IPS-18c (cell line): Measurements from ENCODE around the gene MYT1.

Source experiments
- H3K4me3 ChIP-seq: 2 replicates; pipeline ENCODE4 v1.7.0; 2013; ENCODE audit warnings: low read depth, mild to moderate bottlenecking, low read length, moderate library complexity; ENCODE audit not compliant: insufficient read depth
- H3K9me3 ChIP-seq: one replicate; pipeline ENCODE4 v1.6.1; 2013; ENCODE audit warnings: mild to moderate bottlenecking, low read length, moderate library complexity; ENCODE audit not compliant: control insufficient read depth, insufficient read depth

MYT1 gene

DNA sequence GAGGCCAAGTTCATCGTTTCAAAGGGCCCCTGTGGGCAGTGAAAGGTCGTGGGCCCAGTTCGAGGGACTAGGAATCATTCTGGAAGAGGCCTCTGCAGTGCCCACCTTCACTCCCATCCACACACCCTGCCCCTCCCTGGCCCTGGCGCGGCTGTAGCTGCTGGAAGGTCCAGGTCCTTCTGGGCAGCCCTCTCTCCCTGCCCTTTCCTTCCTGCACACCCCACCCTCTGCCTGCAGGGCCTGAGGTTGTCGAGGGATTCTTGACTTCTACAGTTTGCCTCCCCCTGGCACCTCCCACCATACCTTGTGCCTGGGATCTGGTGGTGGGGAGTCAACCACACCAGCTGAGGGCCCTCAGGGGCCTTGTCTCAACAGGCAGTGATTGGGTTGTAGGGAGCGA is 4.5 kb upstream of the MYT1 start:
- H3K9me3 ChIP-seq, result no peaks in the 10 kb centered on the region
- no peak overlapping the region for H3K4me3 ChIP-seq

- Histone ChIP-seq H3K9me3 (no peaks in the 10 kb centered on the region), H3K4me3 (no peak overlapping the region)
Measured at GRCh38 chr20:64160118-64160517, 4.1 kb upstream of the MYT1 start.

- Histone ChIP-seq H3K9me3 (no peaks in the 10 kb centered on the region), H3K4me3 (no peak overlapping the region; the same call in 1 of the 2 replicates)
Measured at GRCh38 chr20:64160526-64161355, 3.5 kb upstream of the MYT1 start.

GRCh38 chr20:64161356-64162238 is 2.7 kb upstream of the MYT1 start:
- H3K9me3 ChIP-seq, result no peaks in the 10 kb centered on the region
- H3K4me3 ChIP-seq, result no peak overlapping the region

GRCh38 chr20:64162239-64162910 is 1.9 kb upstream of the MYT1 start:
- Histone ChIP-seq H3K4me3 (no peak overlapping the region), H3K9me3 (no peaks in the 10 kb centered on the region)

GRCh38 chr20:64163776-64164122 is 503 bp upstream of the MYT1 start:
- Histone ChIP-seq H3K9me3 (no peaks in the 10 kb centered on the region), H3K4me3 (no peak overlapping the region)

- Histone ChIP-seq H3K9me3 (no peaks in the 10 kb centered on the region), H3K4me3 (no peak overlapping the region)
Measured at GRCh38 chr20:64165866-64166600, 1.8 kb downstream of the MYT1 start.

DNA sequence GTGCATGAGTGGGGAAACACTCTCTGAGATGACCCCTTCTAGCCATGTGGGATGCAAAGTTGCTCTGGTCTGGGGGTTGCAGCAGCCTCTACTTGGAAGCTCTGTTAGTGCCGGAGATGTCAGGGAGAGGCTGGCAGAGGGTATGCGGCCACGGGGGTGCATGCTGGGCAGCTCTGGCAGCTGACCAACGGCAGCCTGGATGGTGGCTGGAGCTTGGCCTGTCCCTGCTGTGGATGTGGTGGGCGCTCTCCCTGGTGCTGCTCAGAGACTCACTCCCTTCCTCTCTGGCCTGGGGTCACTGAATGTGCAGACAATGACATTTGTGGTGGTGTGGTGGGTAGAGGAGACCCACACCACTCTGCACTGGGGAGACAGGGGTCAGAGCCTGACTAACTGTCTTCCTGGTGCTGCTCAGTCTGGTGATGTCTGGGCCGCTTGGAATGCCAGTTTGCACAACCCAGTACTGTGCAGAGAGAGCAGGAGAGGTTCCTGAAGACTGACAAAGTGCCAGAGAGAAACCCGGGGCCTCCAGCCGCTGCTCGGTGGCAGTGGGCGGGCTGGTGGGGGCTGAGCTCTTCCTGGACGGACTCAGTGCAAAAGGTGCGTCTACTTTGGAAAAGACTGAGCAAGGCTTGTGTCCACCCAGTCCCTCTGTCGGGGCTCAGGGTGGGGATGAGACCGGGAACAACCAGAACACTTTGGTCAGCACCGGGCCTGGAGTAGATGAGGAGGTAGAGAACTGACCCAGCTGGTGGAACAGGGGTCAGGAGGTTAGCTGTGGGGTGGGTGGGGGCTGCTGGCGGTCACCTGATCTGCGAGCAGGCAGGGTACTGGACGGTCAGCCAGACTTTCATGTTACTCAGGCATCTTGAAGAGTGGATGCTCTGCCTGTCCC is 2.7 kb downstream of the MYT1 start:
- no peak overlapping the region for H3K4me3 ChIP-seq

DNA sequence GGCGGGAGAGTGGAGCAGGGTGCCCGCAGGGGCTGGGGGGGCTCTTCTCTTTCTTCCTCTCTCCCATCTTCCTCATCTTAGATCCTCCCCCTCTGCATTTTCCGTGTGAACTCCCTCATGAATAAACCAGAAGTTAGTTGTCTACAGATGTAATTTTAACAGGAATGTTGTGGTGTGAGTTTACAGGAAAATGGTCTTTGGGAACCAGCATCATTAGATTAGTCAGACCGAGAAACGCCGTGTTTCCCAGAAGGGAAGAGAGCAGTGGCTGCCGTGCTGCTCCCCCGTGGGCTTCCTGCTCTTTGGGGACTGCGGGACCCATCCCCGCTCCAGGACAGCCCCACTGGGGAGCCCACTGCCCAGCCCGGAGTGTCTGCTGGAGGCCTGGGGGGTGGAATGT is 3.4 kb downstream of the MYT1 start:
- Histone ChIP-seq H3K4me3 (no peak overlapping the region), H3K9me3 (no peaks in the 10 kb centered on the region)

More for the DNA sequence above, 2.7 kb downstream of the MYT1 start:
- H3K9me3 ChIP-seq, result no peaks in the 10 kb centered on the region

DNA sequence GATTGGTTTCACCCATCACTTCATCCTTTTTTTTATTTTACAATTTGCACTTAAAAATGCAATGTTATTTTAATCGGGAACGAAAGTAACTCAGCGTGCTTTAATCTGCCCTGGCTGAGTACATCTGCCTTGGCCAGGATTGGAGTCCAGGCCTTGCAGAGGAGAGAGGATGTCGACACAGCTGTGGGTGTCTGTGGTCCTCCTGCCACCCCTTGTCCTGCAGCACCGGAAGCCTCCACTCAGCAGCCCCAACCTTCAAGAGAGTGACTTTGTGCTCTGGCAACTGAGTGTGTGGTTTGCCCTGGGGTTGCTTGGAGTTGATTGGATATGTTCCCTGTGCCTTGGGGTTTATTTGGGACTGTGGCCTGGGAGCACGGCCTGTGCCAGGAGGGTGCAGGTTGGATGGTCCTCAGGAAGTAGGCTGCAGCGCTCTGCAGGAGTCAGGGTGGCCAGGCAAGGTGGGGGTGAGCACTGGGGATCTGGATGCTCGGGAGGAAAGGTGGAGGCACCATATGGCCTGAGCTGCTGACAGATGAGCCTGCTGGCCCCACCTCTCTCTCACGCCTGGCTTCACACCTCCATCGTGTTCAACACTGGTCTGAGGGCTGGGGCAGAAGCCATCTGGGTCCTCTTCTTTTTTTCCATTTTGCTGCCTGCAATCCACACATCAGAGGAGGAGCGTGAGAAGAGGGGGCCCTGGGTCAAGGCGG is 4.3 kb downstream of the MYT1 start:
- H3K4me3 ChIP-seq, result no peak overlapping the region
- no peaks in the 10 kb centered on the region for H3K9me3 ChIP-seq

DNA sequence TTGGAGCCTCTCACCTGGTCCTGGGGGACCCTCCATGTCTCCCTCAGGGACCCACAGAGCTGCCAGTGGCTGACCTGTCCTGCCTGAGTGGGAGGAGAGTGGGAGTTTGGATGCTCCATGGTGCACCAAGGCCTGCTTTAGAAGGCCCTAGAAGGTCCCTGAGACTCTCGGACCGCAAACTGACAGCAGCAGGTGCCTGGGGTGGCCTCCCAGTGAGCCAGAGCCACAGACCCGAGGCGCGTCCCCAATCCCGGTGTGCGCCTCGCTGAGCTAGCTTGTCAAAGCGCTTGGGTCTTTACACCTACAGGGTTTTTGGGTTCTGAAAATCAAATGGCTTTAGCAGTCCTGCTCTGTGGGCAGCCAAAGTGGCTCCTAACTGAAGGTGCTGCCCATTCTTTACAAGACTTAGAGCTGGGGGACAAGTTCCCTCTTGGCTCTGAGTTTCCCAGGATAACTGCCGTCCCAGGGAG is 4.9 kb downstream of the MYT1 start:
- Histone ChIP-seq H3K9me3 (no peaks in the 10 kb centered on the region), H3K4me3 (no peak overlapping the region)

- Histone ChIP-seq H3K9me3 (no peaks in the 10 kb centered on the region), H3K4me3 (no peak overlapping the region)
Measured at GRCh38 chr20:64171211-64171610, 7.0 kb downstream of the MYT1 start.

- H3K9me3 ChIP-seq, result no peaks in the 10 kb centered on the region
- no peak overlapping the region for H3K4me3 ChIP-seq
Measured at GRCh38 chr20:64173116-64173515, 8.9 kb downstream of the MYT1 start.

GRCh38 chr20:64176551-64176950 is 12.3 kb downstream of the MYT1 start:
- Histone ChIP-seq H3K9me3 (no peaks in the 10 kb centered on the region), H3K4me3 (no peak overlapping the region; the same call in 1 of the 2 replicates)

- H3K9me3 ChIP-seq, result no peaks in the 10 kb centered on the region
- no peak overlapping the region; the same call in 1 of the 2 replicates for H3K4me3 ChIP-seq
Measured at GRCh38 chr20:64176971-64177370, 12.7 kb downstream of the MYT1 start.

- Histone ChIP-seq H3K9me3 (no peaks in the 10 kb centered on the region), H3K4me3 (no peak overlapping the region)
Measured at GRCh38 chr20:64177384-64177783, 13.1 kb downstream of the MYT1 start.
